AG20443 (cell line): ENCODE measurements around the gene PRKG1.

Experiments
- DNase-seq: peaks from one replicate; pipeline ENCODE4 v3.0.0; 2012; ENCODE audit warnings: low spot score, mixed read lengths

The PRKG1 gene

GRCh38 chr10:51763746-51764145, 689.5 kb downstream of the PRKG1 start:
- no peak for DNase-seq

- no peak for DNase-seq
Observed at GRCh38 chr10:51765284-51765971, 691.1 kb downstream of the PRKG1 start.

- no peak for DNase-seq
Observed at GRCh38 chr10:51766423-51767102, 692.3 kb downstream of the PRKG1 start.

GRCh38 chr10:51767103-51767763, 692.9 kb downstream of the PRKG1 start:
- no peak for DNase-seq

GRCh38 chr10:51768886-51769465, 694.7 kb downstream of the PRKG1 start:
- DNase-seq, result no peak

- no peak for DNase-seq
Observed at GRCh38 chr10:51770709-51771108, 696.4 kb downstream of the PRKG1 start.

GRCh38 chr10:51772387-51772786, 698.1 kb downstream of the PRKG1 start:
- no peak for DNase-seq

- no peak for DNase-seq
Observed at GRCh38 chr10:51773681-51774080, 699.4 kb downstream of the PRKG1 start.

GRCh38 chr10:51783941-51784340, 709.7 kb downstream of the PRKG1 start:
- no peak for DNase-seq

GRCh38 chr10:51786016-51786683, 711.9 kb downstream of the PRKG1 start:
- DNase-seq, result peak; percentile 11

- peak; percentile 11 for DNase-seq
Observed at GRCh38 chr10:51786684-51787035, 712.4 kb downstream of the PRKG1 start.

- DNase-seq, result no peak
Observed at GRCh38 chr10:51788273-51788672, 714.0 kb downstream of the PRKG1 start.

GRCh38 chr10:51789118-51789517, 714.8 kb downstream of the PRKG1 start:
- DNase-seq, result no peak

GRCh38 chr10:51789903-51790302, 715.6 kb downstream of the PRKG1 start:
- DNase-seq, result peak; percentile 19

- DNase-seq, result no peak
Observed at GRCh38 chr10:51792678-51793077, 718.4 kb downstream of the PRKG1 start.

- DNase-seq, result no peak
Observed at GRCh38 chr10:51800121-51800520, 725.8 kb downstream of the PRKG1 start.

- no peak for DNase-seq
Observed at GRCh38 chr10:51800725-51801424, 726.6 kb downstream of the PRKG1 start.

GRCh38 chr10:51802030-51802429, 727.7 kb downstream of the PRKG1 start:
- no peak for DNase-seq

- peak; percentile 27 for DNase-seq
Observed at GRCh38 chr10:51804866-51805265, 730.6 kb downstream of the PRKG1 start.

GRCh38 chr10:51806079-51806835, 732.0 kb downstream of the PRKG1 start:
- no peak for DNase-seq

- DNase-seq, result no peak
Observed at GRCh38 chr10:51808187-51808586, 733.9 kb downstream of the PRKG1 start.
